Nephron (organoid): ENCODE results near the gene WDFY4.

Experiments used
- H3K27ac Mint-ChIP-seq, 3 experiments: 2 replicates each; pipeline ENCODE4 v1.8.0; 2020; ENCODE audit warnings: mixed read lengths in 3 of 3, mild to moderate bottlenecking in 2 of 3, moderate library complexity in 1 of 3
- H3K27me3 Mint-ChIP-seq: 2 replicates; pipeline ENCODE4 v1.8.0; 2021; ENCODE audit warnings: low read depth, mild to moderate bottlenecking, moderate library complexity, mixed read lengths
- H3K36me3 Mint-ChIP-seq: 2 replicates; pipeline ENCODE4 v1.8.0; 2020; ENCODE audit warnings: low read depth, mixed read lengths
- H3K4me1 Mint-ChIP-seq: 2 replicates; pipeline ENCODE4 v1.8.0; 2020; ENCODE audit warnings: mixed read lengths
- H3K4me3 Mint-ChIP-seq, 3 experiments: 2 replicates each; pipeline ENCODE4 v1.8.0; 2020; ENCODE audit warnings: mild to moderate bottlenecking in 3 of 3, mixed read lengths in 3 of 3, moderate library complexity in 2 of 3
- H3K9me3 Mint-ChIP-seq: 2 replicates; pipeline ENCODE4 v1.8.0; 2020; ENCODE audit warnings: mixed read lengths
- CTCF ChIP-seq, 3 experiments: fragments of 200-600 bp; sonication (generic); IDR thresholded peaks; one replicate each; pipeline ENCODE4 v1.5.0; 2021; ENCODE audit warnings: antibody characterized with exemption in 3 of 3; ENCODE audit not compliant: unreplicated experiment in 3 of 3

Gene WDFY4

DNA sequence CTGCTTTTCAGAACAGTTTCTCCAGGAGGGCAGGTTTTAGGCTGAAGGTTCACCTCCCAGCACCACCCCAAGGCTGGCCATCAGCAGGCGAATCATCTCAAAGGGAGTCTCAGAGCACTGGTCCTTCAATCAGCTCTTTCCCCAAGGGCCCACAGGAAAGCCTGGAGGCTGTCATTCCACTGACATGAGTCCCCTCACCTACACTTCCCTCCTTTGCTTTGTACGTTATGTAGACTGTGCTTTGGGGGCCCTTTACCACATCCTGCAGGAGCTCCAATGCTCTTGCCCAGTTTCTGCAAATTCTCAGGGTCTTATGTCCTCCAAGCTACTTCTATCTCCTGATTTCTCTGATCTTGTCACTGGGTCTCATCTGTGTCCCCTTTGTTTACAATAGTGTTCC, 15.4 kb downstream of the WDFY4 start:
- Mint-ChIP-seq H3K27ac (no peak overlapping the region), H3K4me3 (no peak overlapping the region), H3K9me3 (no peaks in the 10 kb centered on the region), H3K4me1 (peaks cover 5% of the 10 kb centered on the region), H3K27me3 (peaks cover 12% of the 10 kb centered on the region), H3K36me3 (no peaks in the 10 kb centered on the region)
- no peak for TF ChIP-seq CTCF (IDR thresholded peaks at IDR 0.05; ENCODE audit: unreplicated experiment in 3 of 3)

DNA sequence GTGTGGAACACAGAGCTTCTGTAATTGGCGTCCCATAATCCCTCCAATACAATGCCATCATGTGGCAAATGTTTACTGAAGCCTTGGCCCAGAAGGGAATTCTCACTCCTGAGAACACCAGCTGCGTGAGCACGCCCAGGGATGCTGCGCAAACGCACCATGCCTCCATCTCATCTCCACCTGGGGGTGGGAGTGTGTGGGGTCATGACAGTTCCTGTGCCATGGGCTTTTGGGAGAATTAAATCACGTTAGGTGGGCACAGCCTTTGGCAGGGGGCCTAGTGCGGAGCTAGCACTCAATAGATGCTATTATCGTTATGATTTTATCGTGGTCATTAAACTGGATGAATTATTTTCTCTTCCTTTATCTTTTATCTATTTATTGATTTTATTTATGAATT, 15.8 kb downstream of the WDFY4 start:
- Mint-ChIP-seq H3K4me3 (no peak overlapping the region), H3K9me3 (no peaks in the 10 kb centered on the region), H3K27me3 (peaks cover 12% of the 10 kb centered on the region)

GRCh38 chr10:48701139-48701901, 16.6 kb downstream of the WDFY4 start:
- Mint-ChIP-seq H3K9me3 (no peaks in the 10 kb centered on the region), H3K27ac (no peak overlapping the region), H3K4me3 (no peak overlapping the region), H3K36me3 (no peaks in the 10 kb centered on the region), H3K4me1 (peaks cover 7% of the 10 kb centered on the region), H3K27me3 (peaks cover 12% of the 10 kb centered on the region)
- no peak for TF ChIP-seq CTCF (IDR thresholded peaks at IDR 0.05; ENCODE audit: unreplicated experiment in 3 of 3)

More for the DNA sequence above, 15.8 kb downstream of the WDFY4 start:
- Mint-ChIP-seq H3K27ac (no peak overlapping the region), H3K4me1 (peaks cover 7% of the 10 kb centered on the region), H3K36me3 (no peaks in the 10 kb centered on the region)
- no peak for TF ChIP-seq CTCF (IDR thresholded peaks at IDR 0.05; ENCODE audit: unreplicated experiment in 3 of 3)

DNA sequence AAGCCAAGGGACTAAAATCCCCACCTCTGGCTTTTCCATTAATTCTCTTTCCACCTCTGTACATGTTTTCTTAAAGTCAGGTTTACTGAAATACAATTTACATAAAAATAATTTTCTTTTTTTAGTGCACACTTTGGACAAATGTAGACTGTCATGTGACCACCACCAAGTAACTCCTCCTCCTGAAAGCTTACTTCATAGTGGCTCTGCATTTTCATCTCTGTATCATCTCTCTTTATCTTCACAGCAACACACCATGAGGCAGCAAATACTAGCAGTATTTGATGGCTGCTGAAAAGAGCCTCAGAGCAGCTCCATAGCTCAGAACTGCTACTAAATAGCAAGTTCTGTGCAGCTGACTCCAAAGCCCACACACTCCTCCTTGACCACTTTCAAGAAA, 17.3 kb downstream of the WDFY4 start:
- Mint-ChIP-seq H3K4me1 (peaks cover 7% of the 10 kb centered on the region), H3K36me3 (no peaks in the 10 kb centered on the region), H3K9me3 (no peaks in the 10 kb centered on the region), H3K4me3 (no peak overlapping the region), H3K27ac (no peak overlapping the region), H3K27me3 (peaks cover 15% of the 10 kb centered on the region)
- no peak for TF ChIP-seq CTCF (IDR thresholded peaks at IDR 0.05; ENCODE audit: unreplicated experiment in 3 of 3)

- no peaks in the 10 kb centered on the region for H3K9me3 Mint-ChIP-seq
- peaks cover 31% of the 10 kb centered on the region for H3K27me3 Mint-ChIP-seq
- H3K36me3 Mint-ChIP-seq: no peaks in the 10 kb centered on the region
- H3K27ac Mint-ChIP-seq: no peak overlapping the region
- H3K4me1 Mint-ChIP-seq: peaks cover 7% of the 10 kb centered on the region
- H3K4me3 Mint-ChIP-seq: no peak overlapping the region
- TF ChIP-seq CTCF (IDR thresholded peaks at IDR 0.05; ENCODE audit: unreplicated experiment in 3 of 3): no peak
These were observed 19.0 kb downstream of the WDFY4 start for GRCh38 chr10:48703531-48704122.

DNA sequence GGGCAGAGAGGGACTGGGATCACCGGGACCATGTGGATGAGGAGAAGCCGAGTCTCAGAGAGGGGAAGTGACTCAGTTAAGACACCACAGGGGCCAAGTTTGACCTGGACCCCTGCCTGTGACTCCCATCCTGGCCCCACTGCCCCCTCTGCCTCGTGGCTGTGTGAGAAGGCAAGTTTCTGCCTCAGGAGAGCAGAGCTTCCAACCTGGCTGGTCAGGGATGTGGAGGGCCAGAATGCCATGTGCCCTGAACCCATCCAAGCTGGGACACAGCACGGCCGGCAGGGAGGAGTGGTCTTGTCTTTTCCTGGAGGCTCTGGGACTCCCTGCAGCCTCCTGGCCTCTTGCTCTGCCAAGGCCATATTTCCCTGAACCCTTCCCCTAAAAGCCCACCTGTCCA, 19.5 kb downstream of the WDFY4 start:
- Mint-ChIP-seq H3K27ac (no peak overlapping the region), H3K4me3 (no peak overlapping the region)
- TF ChIP-seq CTCF (IDR thresholded peaks at IDR 0.05; ENCODE audit: unreplicated experiment in 3 of 3): no peak

More for the DNA sequence above, 19.5 kb downstream of the WDFY4 start:
- Mint-ChIP-seq H3K27me3 (peaks cover 27% of the 10 kb centered on the region), H3K36me3 (no peaks in the 10 kb centered on the region), H3K9me3 (no peaks in the 10 kb centered on the region), H3K4me1 (peaks cover 7% of the 10 kb centered on the region)
